SW480 (cell line): ENCODE data around the gene CPA5.

Experiments
- DNase-seq: peaks from one replicate; pipeline ENCODE4 v3.0.0-alpha.2; 2016; ENCODE audit warnings: low spot score

The CPA5 gene

GRCh38 chr7:130397051-130397757, 52.6 kb downstream of the CPA5 start:
- DNase-seq, result no peak

GRCh38 chr7:130397758-130398073, 53.1 kb downstream of the CPA5 start:
- no peak for DNase-seq

GRCh38 chr7:130398526-130399090, 54.0 kb downstream of the CPA5 start:
- no peak for DNase-seq

GRCh38 chr7:130400120-130400572, 55.5 kb downstream of the CPA5 start:
- no peak for DNase-seq

- DNase-seq, result no peak
Measured at GRCh38 chr7:130401101-130401500, 56.5 kb downstream of the CPA5 start.

- DNase-seq, result no peak
Measured at GRCh38 chr7:130401578-130401977, 57.0 kb downstream of the CPA5 start.

GRCh38 chr7:130405003-130405402, 60.4 kb downstream of the CPA5 start:
- DNase-seq, result no peak

- no peak for DNase-seq
Measured at GRCh38 chr7:130409067-130409711, 64.6 kb downstream of the CPA5 start.

- no peak for DNase-seq
Measured at GRCh38 chr7:130409712-130410072, 65.1 kb downstream of the CPA5 start.

GRCh38 chr7:130410868-130411541, 66.4 kb downstream of the CPA5 start:
- DNase-seq, result no peak

- no peak for DNase-seq
Measured at GRCh38 chr7:130413201-130413600, 68.6 kb downstream of the CPA5 start.

GRCh38 chr7:130415006-130415405, 70.4 kb downstream of the CPA5 start:
- DNase-seq, result no peak

GRCh38 chr7:130417213-130417612, 72.6 kb downstream of the CPA5 start:
- DNase-seq, result no peak

- DNase-seq, result no peak
Measured at GRCh38 chr7:130418306-130418705, 73.7 kb downstream of the CPA5 start.
